MCF 10A (cell line): ENCODE data around the gene GTF2IRD1. TPM values are rescaled to one million over a fixed set of nuclear protein-coding genes. Genes with fewer than 3 reads are reported as not detected.

Experiments
- BruUV-seq: library from RNA; stranded (reverse); fragments of 400-500 nt; replicated peaks from 2 replicates; lab custom pipeline; 2021; lab: Mats Ljungman, UMichigan
- CTCF ChIA-PET: fragments of 300-600 bp; sonication (Branson Sonifier 250); formaldehyde crosslinking; extraction: SDS; loops from one replicate; lab custom pipeline; 2021; ENCODE audit warnings: antibody characterized with exemption, inconsistent platforms; lab: Yijun Ruan, JAX
- POLR2A ChIA-PET: fragments of 300-600, 350-650 bp; sonication (Branson Sonifier 250); formaldehyde crosslinking; extraction: SDS; loops from one replicate; lab custom pipeline; 2020; ENCODE audit warnings: antibody characterized with exemption, inconsistent platforms; lab: Yijun Ruan, JAX
- DNase-seq: peaks from one replicate; pipeline ENCODE4 v3.0.0-alpha.2; 2018; ENCODE audit not compliant: unreplicated experiment
- H3K27ac Mint-ChIP-seq: one replicate; pipeline ENCODE4 v1.8.0; 2022; ENCODE audit warnings: mild to moderate bottlenecking, low read depth, mixed read lengths; ENCODE audit not compliant: unreplicated experiment
- H3K27me3 Mint-ChIP-seq: one replicate; pipeline ENCODE4 v1.8.0; 2022; ENCODE audit warnings: mixed read lengths; ENCODE audit not compliant: insufficient read depth, unreplicated experiment
- H3K36me3 Mint-ChIP-seq: one replicate; pipeline ENCODE4 v1.8.0; 2022; ENCODE audit warnings: mild to moderate bottlenecking, moderate library complexity, mixed read lengths; ENCODE audit not compliant: insufficient read depth, unreplicated experiment
- H3K4me1 Mint-ChIP-seq: one replicate; pipeline ENCODE4 v1.8.0; 2022; ENCODE audit warnings: mixed read lengths; ENCODE audit not compliant: insufficient read depth, unreplicated experiment
- H3K4me3 Mint-ChIP-seq: one replicate; pipeline ENCODE4 v1.8.0; 2022; ENCODE audit warnings: mild to moderate bottlenecking, moderate library complexity, mixed read lengths; ENCODE audit not compliant: unreplicated experiment
- H3K9me3 Mint-ChIP-seq: one replicate; pipeline ENCODE4 v1.8.0; 2022; ENCODE audit warnings: mixed read lengths; ENCODE audit not compliant: unreplicated experiment
- CTCF ChIP-seq: fragments of 200-600 bp; IDR thresholded peaks from one replicate; pipeline ENCODE4 v1.8.0; 2022; ENCODE audit warnings: antibody characterized with exemption, mild to moderate bottlenecking; ENCODE audit not compliant: unreplicated experiment
- intact Hi-C: fragments of 100-400 bp; cut with micrococcal nuclease; formaldehyde crosslinking; loops from 2 replicates; pipeline ENCODE4 v1.14.1; 2022
- total RNA-seq: library from RNA; stranded (reverse); gene quantifications from 2 replicates; pipeline ENCODE4 v1.2.3, GENCODE V29; 2022

The GTF2IRD1 gene
- total RNA-seq, 1 experiment from 2014 or later, result 77.6 TPM

DNA sequence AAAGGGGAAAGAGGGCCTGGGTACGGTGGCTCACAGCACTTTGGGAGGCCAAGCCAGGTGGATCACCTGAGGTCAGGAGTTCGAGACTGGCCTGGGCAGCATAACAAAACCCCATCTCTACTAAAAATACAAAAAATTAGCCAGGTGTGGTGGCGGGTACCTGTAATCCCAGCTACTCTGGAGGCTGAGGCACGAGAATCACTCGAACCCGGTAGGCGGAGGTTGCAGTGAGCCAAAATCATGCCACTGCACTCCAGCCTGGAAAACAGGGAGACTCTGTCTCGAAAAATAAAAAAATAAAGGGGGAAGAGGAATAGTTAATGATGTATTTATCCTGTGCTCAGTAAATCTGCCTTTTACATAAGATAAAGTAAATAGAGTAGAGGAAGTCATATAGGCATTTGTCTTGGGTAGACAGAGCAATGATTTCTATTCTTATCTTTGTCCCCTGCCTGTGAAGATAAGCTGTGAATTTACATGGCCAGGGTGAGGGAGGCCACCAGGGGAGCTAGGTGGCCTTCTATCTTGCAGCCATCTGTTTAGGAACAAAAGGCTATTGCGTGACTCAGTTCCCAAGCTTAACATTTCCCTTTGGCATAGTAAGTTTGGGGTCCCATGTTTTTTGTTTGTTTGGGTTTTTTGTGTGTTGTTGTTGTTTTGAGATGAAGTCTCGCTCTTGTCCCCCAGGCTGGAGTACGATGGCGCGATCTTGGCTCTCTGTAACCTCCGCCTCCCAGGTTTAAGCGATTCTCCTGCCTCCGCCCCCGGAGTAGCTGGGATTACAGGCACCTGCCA lies 130.7 kb downstream of the GTF2IRD1 start:
- Mint-ChIP-seq H3K27me3 (no peaks in the 10 kb centered on the region), H3K27ac (no peak overlapping the region), H3K4me3 (no peak overlapping the region), H3K36me3 (peaks cover 26% of the 10 kb centered on the region), H3K4me1 (peaks cover 28% of the 10 kb centered on the region), H3K9me3 (no peaks in the 10 kb centered on the region)
- no peak for TF ChIP-seq CTCF
- no peak for DNase-seq
- intact Hi-C loops, result no loop called here
- ChIA-PET CTCF (interaction anchor here (0.5 to 0.7 kb wide), 2 partner anchors 199 to 259 kb away, joined by 6 read pairs; no protein-coding TSS in a partner anchor), POLR2A (interaction anchor here (0.7 to 1.4 kb wide), 2 partner anchors 9 to 106 kb away, joined by 3 to 4 read pairs; no protein-coding TSS in a partner anchor)
- BruUV-seq, result no TSS peak

DNA sequence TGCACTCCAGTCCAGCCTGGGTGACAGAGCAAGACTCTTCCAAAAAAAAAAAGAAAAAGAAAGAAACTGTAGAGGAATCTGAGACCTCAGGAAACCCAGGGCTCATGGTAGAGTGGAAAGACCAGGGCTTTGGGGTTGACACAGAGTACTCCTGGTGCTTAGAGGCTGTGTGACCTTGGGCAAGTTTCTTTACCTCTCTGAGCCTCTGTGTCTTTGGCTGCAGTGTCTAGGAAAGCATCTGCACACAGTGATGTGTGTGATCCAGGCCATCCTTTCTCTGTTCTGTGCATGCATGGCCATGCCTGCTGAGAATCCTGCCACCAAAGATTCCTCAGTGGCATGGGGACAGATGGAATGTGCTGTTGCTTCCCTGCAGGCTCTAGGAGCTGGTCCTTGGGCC lies 132.1 kb downstream of the GTF2IRD1 start:
- TF ChIP-seq CTCF, result no peak
- no TSS peak for BruUV-seq
- H3K4me1 Mint-ChIP-seq, result peaks cover 19% of the 10 kb centered on the region

GRCh38 chr7:74586258-74587175 lies 132.8 kb downstream of the GTF2IRD1 start:
- H3K27ac Mint-ChIP-seq, result peak overlapping the region; percentile 51
- H3K4me1 Mint-ChIP-seq, result peaks cover 19% of the 10 kb centered on the region
- BruUV-seq, result no TSS peak
- POLR2A ChIA-PET, result interaction anchor here (0.9 to 3.0 kb wide), 7 partner anchors 11 to 411 kb away, joined by 3 to 20 read pairs (median 3); no protein-coding TSS in a partner anchor
- no peak for TF ChIP-seq CTCF
- DNase-seq, result no peak
- CTCF ChIA-PET, result interaction anchor here (0.6 to 2.1 kb wide), 4 partner anchors 11 to 169 kb away, joined by 3 to 7 read pairs (median 4); partner anchors contain the start of gene GTF2I
- no peaks in the 10 kb centered on the region for H3K27me3 Mint-ChIP-seq
- H3K4me3 Mint-ChIP-seq, result no peak overlapping the region
- no peaks in the 10 kb centered on the region for H3K9me3 Mint-ChIP-seq
- H3K36me3 Mint-ChIP-seq, result peaks cover 47% of the 10 kb centered on the region
- intact Hi-C loops, result no loop called here

More for the DNA sequence above, 132.1 kb downstream of the GTF2IRD1 start:
- intact Hi-C loops, result no loop called here
- no peaks in the 10 kb centered on the region for H3K9me3 Mint-ChIP-seq
- H3K27me3 Mint-ChIP-seq, result no peaks in the 10 kb centered on the region
- no peak overlapping the region for H3K27ac Mint-ChIP-seq
- CTCF ChIA-PET, result interaction anchor here (0.9 to 2.1 kb wide), 3 partner anchors 9 to 168 kb away, joined by 4 to 7 read pairs (median 4); no protein-coding TSS in a partner anchor
- peaks cover 41% of the 10 kb centered on the region for H3K36me3 Mint-ChIP-seq
- POLR2A ChIA-PET, result interaction anchor here (3.0 kb wide), 1 partner anchor 10 kb away, joined by 20 read pairs; no protein-coding TSS in a partner anchor
- DNase-seq, result no peak
- H3K4me3 Mint-ChIP-seq, result no peak overlapping the region
